Measurements from ENCODE around the gene PLXNA4.

The PLXNA4 gene

DNA sequence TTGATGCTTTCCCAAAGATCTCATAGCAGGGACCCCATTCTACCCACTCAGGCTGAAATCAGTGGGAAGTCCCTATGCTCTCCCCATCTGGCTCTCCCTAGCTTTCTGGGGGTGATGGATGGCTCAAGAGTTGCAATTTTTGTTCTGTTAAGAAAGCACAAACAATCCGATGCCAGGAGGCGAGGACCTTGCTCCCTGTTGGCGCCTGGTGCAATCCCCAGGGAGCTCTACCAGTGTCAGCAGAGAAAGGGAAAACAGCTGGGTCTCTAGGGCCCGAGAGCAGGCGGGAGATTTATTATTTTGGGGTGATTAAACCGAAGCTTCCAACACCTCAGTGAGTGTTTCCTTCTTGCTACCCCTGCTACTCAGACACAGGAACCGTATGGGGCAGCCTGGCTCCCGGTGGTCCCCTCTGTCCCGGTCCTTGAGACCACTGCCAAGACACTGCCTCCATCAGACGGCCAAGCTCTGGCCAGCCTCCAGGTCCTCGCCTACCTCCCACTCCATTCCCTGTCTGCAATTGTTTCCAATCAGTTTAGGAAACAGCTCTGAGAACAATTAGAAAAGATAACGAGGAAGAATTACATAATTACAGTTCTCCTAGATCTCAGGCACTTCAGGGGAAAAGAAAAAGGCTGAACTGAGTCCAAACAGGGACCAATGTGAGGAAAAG, 147.9 kb downstream of the PLXNA4 start:
- TF ChIP-seq, protein P1, sequence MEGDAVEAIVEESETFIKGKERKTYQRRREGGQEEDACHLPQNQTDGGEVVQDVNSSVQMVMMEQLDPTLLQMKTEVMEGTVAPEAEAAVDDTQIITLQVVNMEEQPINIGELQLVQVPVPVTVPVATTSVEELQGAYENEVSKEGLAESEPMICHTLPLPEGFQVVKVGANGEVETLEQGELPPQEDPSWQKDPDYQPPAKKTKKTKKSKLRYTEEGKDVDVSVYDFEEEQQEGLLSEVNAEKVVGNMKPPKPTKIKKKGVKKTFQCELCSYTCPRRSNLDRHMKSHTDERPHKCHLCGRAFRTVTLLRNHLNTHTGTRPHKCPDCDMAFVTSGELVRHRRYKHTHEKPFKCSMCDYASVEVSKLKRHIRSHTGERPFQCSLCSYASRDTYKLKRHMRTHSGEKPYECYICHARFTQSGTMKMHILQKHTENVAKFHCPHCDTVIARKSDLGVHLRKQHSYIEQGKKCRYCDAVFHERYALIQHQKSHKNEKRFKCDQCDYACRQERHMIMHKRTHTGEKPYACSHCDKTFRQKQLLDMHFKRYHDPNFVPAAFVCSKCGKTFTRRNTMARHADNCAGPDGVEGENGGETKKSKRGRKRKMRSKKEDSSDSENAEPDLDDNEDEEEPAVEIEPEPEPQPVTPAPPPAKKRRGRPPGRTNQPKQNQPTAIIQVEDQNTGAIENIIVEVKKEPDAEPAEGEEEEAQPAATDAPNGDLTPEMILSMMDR (IDR thresholded peaks at IDR 0.05), result no peak

DNA sequence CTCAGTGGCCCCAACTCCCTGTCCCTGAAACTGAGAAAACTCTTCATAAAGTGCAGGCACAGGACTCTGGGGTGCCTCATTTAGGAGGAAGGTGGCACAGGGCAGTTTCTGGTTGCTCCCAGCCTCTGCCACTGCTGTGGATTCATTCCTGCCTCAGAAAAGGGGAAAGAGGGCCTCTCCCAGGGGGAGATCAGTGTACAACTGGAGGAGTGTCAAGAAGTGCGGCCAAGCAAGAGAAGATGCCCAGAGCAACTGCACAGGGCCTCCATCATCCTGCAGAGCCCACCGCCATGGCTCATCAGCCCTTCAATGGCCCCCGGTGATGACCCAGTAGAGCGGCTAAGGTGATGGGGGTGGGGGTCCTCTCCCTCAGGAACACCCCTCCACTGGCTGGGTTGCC, 150.3 kb downstream of the PLXNA4 start:
- TF ChIP-seq, protein P1 (IDR thresholded peaks at IDR 0.05), result no peak

DNA sequence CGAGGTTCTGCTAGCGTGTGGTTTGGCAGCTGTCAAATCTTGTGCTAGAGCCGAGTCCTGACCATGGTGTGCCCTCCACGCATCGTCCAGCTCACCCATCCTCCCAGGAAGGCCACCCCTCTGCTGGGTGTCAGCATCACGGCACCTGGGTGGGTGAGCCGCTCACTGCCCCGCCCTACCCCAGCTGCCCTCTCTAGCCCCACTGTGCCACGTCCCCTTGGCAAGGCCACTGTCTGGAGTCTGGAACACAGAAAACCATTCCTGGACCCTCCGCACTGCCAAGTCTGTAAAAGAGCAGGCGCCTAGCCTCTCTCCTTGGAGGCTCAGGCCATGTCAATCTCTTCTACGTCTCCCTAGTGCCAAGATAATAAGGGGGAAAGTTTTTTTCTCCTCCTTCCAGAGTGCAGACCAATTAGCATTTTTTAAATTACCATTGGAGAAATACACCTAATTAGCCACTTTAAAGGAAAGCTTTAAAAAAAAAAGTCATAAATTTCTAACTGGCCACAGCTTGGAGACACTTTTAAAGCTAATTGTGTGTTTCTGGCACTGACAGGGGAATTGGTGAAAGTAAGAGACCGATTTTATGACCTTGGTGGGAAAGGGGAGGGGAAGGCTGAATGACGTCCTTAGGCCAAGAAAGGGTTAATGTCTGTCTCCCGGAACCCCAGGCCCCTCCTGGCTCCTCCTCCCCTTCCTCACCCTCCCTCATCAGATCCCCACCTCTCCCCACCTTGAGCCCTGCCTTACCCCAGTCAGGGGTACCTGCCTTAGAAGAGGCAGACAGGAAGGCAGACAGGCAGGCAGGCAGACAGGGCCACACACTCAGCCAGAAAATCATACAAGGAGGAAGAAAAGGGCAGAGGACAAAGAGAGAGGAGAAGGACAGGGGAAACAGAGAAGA, 151.2 kb downstream of the PLXNA4 start:
- TF ChIP-seq, protein P1 (IDR thresholded peaks at IDR 0.05), result no peak

DNA sequence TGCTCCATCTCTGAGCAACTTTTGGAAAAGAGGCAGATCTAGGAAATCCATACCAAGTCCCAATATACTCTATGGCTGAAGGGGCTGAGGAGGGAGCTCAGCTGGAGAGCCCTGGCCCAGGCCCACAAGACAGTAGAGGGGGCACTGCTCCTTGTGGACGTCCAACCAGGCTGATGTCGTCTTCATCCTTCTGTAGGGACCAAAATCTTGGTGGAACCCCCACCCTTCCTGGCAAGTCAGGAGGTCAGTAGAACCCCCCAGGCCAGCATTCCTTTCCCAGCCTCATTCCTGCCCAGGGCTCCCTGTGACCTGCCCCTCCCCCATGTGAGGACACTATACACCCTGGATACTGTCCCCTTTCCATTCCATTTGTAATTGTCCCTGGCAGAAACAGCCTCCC, 152.0 kb downstream of the PLXNA4 start:
- TF ChIP-seq, protein P1 (IDR thresholded peaks at IDR 0.05), result no peak

DNA sequence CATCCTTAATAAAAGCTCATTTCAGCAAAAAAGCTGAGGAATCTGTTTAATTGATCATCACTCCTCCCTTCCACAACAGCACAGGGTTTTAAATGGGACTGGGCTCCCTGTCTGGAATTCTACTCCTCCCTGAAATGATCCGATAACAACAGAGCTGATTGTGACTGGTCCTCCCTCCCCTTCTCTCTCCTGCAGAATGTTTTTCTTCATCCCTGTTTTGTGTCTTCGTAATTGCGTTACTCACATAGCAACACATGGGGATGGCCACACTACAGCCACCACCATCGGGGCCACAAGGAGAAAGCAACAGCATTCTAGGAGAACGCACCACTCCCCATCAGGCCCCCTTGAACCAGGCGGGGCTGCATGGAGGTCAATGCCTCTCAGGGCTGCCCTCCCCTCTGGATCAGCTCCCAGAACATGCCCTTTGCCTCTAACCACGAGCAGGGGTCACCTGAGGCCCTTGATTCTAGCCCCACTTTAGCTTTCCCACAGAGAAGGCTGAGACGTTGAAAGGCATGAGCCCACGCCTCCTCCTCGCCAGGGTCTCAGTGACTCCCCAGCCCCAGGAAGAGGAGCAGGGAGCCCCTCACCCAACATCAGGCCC, 152.6 kb downstream of the PLXNA4 start:
- TF ChIP-seq, protein P1 (IDR thresholded peaks at IDR 0.05), result no peak

DNA sequence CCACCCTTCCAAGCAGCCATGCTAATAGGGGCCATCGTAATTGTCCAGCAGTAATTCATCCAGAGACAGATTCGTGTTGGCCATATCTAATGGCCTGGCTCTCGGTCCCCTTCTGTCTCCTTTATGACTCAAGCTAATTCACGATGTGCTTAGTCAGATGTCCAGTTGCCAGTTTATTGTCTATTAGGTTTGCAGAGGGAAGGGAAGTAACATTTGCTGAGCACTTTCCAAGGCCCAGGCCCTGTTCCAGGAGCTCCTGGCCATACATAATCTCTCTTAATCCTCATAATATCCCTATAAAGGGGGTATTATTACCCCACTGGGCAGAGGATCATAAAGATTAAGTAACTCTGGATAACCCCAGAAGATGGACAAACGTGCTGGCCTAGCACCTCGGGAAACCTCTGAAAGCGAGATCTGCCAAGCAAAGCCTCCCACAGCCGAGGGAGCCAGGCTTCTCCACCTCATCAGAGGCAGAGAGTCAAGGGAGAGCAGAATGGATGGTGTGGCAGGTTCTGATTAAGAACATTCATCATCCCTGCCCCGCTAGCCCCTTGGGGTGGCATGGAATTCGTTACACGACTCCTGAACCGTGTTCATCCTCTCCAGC, 153.7 kb downstream of the PLXNA4 start:
- TF ChIP-seq, protein P1 (IDR thresholded peaks at IDR 0.05), result no peak

DNA sequence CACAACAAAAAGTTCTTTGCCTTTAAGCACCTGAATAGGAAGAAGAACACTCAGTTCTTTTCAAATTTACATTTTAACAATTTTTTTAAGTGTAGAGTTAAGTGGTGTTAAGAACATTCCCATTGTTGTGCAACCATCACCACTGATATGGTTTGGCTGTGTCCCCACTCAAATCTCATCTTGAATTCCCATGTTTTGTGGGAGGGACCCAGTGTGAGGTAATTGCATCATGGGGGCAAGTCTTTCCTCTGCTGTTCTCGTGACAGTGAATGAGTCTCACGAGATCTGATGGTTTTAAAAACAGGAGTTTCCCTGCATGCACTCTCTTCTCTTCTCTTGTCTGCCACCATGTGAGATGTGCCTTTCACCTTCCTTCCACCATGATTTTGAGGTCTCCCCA, 155.7 kb downstream of the PLXNA4 start:
- TF ChIP-seq, protein P1 (IDR thresholded peaks at IDR 0.05), result no peak

Data from LNCAP (cell line).